Fibroblast of pulmonary artery (primary cell): Measurements from ENCODE around the gene UAP1L1.
"Not testable (repeated sequence)": the region's sequence is repeated elsewhere in the genome, so short reads cannot be mapped to it uniquely, and the experiment has no call there.

ENCODE experiments used
- DNase-seq: peaks from one replicate; pipeline ENCODE4 v3.0.0-alpha.2; 2010; ENCODE audit warnings: low read depth
- H3K4me3 ChIP-seq: replicated peaks from 2 replicates; pipeline ENCODE4 v1.5.1; 2011; ENCODE audit warnings: low read depth, mild to moderate bottlenecking, control low read depth, low read length, moderate library complexity
- TF ChIP-seq, protein P1 (sequence below): IDR thresholded peaks from 2 replicates; pipeline ENCODE4 v1.5.1; 2011; ENCODE audit warnings: mild to moderate bottlenecking, control low read depth, low read length, inconsistent platforms; ENCODE audit errors: missing control alignments

UAP1L1 gene

DNA sequence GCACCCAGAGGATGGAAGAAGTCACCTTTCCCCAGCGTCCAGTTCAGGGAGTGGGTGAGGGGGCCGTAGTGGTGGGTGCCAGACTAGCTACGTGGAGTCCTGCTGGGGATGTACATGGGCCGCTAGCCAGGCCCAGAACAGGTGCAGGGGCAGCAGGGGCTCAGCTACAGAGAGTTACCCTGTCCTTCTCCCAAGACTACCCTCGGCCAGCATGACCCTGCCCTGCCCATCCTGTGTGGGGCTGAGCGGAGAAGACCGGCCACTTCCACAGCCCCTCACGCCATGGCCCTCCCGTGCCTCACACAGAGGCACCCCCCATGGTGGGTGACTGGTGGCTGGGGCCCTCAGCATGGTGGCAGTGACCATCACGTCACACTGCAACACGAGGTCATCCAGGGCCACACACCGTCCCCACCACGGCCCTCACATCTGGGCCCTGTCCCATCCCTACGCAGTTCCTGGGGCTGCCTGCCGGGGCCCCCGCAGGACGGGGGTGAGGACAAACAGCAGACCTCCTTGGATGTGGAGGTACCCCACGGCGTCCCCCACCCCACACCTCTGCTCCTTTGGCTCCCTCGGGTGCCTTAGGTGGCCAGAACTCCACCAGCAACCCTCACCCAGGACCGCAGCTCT lies 38.2 kb downstream of the UAP1L1 start:
- DNase-seq = no peak
- TF ChIP-seq, protein P1, sequence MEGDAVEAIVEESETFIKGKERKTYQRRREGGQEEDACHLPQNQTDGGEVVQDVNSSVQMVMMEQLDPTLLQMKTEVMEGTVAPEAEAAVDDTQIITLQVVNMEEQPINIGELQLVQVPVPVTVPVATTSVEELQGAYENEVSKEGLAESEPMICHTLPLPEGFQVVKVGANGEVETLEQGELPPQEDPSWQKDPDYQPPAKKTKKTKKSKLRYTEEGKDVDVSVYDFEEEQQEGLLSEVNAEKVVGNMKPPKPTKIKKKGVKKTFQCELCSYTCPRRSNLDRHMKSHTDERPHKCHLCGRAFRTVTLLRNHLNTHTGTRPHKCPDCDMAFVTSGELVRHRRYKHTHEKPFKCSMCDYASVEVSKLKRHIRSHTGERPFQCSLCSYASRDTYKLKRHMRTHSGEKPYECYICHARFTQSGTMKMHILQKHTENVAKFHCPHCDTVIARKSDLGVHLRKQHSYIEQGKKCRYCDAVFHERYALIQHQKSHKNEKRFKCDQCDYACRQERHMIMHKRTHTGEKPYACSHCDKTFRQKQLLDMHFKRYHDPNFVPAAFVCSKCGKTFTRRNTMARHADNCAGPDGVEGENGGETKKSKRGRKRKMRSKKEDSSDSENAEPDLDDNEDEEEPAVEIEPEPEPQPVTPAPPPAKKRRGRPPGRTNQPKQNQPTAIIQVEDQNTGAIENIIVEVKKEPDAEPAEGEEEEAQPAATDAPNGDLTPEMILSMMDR = no peak
- no peak overlapping the region for H3K4me3 ChIP-seq

DNA sequence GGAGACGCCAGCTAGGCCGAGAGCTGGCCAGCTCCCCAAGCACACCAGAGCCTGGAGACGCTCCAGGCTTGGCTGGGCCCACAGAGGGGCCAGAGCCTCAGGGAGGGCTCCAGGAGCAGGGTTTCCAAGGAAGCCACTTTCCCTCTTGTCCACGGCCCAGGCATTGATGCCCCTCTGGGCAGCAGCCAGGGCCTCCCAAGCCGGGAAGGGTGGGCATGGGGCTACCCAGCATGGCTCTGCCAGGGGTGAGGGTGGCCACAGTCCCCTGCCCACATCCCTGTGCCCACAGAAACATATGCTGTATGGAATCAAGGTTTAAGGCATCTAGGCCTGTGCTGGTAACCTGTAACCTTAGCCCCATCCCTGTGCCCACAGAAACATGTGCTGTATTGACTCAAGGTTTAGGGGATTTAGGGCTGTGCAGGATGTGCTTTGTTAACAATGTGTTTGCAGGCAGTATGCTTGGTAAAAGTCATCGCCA lies 38.8 kb downstream of the UAP1L1 start:
- H3K4me3 ChIP-seq = no peak overlapping the region
- no peak for DNase-seq
- TF ChIP-seq, protein P1 = no peak

DNA sequence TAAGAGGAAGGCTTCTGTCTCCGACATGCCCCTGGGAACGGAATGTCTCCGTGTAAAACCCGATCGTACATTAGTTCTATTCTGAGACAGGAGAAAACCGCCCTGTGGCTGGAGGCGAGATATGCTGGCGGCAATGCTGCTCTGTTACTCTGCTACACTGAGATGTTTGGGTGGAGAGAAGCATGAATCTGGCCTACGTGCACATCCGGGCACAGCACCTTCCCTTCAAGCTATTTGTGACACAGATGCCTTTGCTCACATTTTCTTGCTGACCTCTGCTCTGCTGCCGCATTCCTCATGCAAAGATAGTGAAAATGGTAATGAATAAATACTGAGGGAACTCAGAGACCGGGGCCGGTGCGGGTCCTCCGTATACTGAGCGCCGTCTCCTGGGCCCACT lies 39.4 kb downstream of the UAP1L1 start:
- no peak overlapping the region for H3K4me3 ChIP-seq
- peak; percentile 23 for DNase-seq
- TF ChIP-seq, protein P1 = no peak

DNA sequence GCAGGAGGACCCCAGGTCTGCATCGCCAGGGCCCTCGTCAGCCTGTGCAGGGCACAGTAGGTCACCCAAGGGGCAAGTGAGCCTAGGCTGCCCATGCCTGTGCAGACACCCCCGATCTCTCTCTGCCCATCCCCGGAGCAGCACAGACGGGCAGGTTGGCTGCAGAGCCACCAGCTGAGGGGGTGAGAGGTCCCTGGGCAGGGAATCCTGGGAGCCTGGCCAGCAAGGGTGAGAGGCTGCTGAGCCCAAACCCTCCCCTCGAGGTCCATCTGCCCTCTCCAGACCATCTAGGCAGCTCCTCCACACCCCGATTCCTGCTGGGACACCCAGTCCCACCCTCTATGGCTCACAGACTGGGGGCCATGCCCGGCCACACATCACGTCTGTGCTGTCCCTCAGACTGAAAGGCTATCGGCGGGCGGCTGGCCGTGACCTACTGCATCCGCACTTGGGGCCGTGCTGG lies 40.0 kb downstream of the UAP1L1 start:
- H3K4me3 ChIP-seq = no peak overlapping the region
- TF ChIP-seq, protein P1 = no peak
- DNase-seq = no peak

DNA sequence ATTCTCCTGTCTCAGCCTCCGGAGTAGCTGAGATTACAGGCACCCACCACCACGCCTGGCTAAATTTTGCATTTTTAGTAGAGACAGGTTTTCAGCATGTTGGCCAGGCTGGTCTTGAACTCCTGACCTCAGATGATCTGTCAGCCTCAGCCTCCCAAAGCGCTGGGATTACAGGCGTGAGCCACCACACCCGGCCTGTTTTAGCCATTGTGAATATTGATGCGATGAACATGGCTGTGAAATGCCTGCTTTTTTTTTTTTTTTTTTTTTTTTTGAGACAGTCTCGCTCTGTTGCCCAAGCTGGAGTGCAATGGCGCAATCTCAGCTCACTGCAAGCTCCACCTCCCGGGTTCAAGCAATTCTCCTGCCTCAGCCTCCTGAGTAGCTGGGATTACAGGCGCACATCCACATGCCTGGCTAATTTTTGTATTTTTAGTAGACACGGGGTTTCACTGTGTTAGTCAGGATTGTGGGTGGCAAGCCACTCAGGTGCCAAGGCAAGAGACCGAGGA lies 40.8 kb downstream of the UAP1L1 start:
- not testable (repeated sequence) for DNase-seq, H3K4me3 ChIP-seq

DNA sequence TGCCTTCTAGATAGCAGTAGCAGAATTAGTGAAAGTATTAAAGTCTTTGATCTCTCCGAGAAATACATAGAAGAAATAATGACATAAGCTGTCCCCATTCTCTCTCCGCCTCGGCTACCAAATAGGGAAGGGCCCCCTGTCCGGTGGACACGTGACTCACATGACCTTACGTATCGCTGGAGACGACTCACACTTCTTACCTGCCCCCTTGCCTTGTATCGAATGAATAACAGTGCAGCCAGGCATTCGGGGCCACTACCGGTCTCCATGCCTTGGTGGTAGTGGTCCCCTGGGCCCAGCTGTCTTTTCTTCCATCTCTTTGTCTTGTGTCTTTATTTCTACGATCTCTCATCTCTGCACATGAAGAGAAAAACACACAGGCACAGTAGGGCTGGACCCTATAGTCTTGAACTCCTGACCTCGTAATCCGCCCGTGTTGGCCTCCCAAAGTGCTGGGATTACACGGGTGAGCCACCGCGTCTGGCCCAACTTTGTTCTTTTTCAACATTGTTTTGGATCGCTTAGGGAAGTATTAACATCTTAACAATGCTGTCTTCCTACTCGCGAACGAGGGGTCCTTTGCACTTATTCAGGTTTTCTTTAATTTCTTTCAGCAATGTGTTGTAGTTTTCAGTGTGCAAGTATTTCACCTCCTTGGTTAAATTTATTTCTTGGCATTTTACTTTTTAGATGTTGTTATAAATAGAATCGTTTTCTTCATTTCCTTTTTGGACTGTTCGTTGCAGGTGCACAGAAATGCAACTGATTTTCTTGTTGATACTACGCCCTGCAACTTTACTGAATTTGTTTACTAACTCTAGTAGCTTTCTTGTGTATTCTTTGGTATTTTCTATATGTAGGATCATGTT lies 44.8 kb downstream of the UAP1L1 start:
- H3K4me3 ChIP-seq, DNase-seq: not testable (repeated sequence)

DNA sequence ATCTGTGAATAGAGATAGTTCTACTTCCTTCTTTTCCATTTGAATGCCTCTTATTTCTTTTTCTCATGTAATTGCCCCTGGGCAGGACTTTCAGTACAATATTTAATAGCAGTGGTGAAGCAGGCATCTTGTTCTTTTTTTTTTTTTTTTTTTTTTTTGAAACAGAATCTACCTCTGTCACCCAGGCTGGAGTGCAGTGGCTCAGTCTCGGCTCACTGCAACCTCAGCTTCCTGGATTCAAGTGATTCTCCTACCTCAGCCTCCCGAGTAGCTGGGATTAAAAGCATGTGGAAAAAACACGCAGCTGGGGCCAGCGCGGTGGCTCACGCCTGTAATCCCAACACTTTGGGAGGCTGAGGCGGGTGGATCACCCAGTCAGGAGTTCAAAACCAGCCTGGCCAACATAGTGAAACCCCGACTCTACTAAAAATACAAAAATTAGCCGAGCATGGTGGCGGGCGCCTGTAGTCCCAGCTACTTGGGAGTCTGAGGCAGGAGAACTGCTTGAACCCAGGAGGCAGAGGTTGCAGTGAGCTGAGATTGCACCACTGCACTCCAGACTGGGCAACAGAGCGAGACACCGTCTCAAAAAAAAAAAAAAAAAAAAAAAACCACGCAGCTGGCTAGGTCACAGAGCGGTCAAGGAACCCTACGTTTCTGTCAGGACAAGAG lies 45.6 kb downstream of the UAP1L1 start:
- not testable (repeated sequence) for DNase-seq, H3K4me3 ChIP-seq

DNA sequence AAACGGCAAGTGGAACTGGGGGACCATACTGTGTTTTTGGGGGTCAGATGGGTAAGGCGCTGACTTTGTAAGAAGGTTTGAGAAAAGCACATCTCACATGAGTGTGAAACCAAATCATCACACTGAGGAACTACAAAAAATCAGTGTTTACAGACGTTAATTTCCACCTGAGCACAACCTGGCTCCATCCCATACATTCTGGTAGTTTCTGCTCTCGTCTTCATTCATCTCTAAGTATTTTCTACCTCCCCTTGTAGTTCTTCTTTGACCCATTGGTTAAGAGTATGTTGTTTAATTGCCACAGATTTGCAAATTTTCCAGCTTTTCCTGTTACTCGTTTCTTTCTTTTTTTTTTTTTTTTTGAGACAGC lies 46.1 kb downstream of the UAP1L1 start:
- no peak for DNase-seq
- H3K4me3 ChIP-seq = no peak overlapping the region
- TF ChIP-seq, protein P1 = no peak

DNA sequence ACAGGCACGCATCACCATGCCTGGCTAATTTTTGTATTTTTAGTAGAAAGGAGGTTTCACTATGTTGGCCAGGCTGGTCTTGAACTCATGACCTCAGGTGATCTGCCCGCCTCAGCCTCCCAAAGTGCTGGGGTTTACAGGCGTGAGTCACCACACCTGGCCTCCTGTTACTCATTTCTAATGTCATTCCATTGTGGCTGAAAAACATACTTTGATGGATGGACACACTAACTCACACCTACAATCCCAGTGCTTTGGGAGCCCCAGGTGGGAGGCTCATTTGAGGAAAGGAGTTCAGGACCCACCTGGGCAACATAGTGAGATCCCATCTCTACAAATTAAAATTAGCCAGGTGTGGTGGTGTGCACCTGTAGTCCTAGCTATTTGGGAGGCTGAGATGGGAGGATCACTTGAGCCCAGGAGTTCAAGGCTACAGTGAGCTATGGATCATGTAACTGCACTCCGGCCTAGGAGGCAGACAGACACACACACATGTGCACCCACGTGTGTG lies 46.7 kb downstream of the UAP1L1 start:
- not testable (repeated sequence) for DNase-seq, H3K4me3 ChIP-seq
